ENCODE measurements around the gene EHBP1L1. TPM values are rescaled to one million over a fixed set of nuclear protein-coding genes. Genes with fewer than 3 reads are reported as not detected.

EHBP1L1 gene
- total and polyA plus RNA-seq, 2 donors (not counting 1 experiment from before 2014, with no cell fraction given) = 12.8 to 53.5 TPM

- Histone ChIP-seq H3K4me1 (ENCODE audit: control insufficient read depth, extremely low read depth, insufficient read depth, low read length) (peaks cover 27% of the 10 kb centered on the region), H3K36me3 (ENCODE audit: control insufficient read depth, insufficient read depth, low read length) (peaks cover 24% of the 10 kb centered on the region), H3K9me3 (ENCODE audit: control insufficient read depth, insufficient read depth, low read depth, low read length) (no peaks in the 10 kb centered on the region), H3K27me3 (ENCODE audit: control insufficient read depth, insufficient read depth, low read length) (no peaks in the 10 kb centered on the region), H3K9ac (ENCODE audit: insufficient read depth, low read length) (no peak overlapping the region), H4K20me1 (ENCODE audit: control insufficient read depth, extremely low read depth, insufficient read depth, low read length) (no peaks in the 10 kb centered on the region), H3K27ac (ENCODE audit: insufficient read depth, low read length) (no peak overlapping the region), H3K79me2 (ENCODE audit: control insufficient read depth, insufficient read depth, low read length) (peaks cover 12% of the 10 kb centered on the region), H3K4me3 (replicated peaks in 1 of 4; ENCODE audit: control extremely low read depth in 1 of 4, insufficient read depth in 1 of 4, low read depth in 3 of 4, low read length in 4 of 4) (no peak overlapping the region), H3K4me2 (ENCODE audit: extremely low read depth, insufficient read depth, low read length) (no peak overlapping the region), H2AFZ (ENCODE audit: low read length) (no peak overlapping the region)
- DNase-seq (ENCODE audit: low read depth in 2 of 2) = no peak
- TF ChIP-seq CTCF (conservative IDR thresholded peaks at IDR 0.05 in 1 of 2, IDR thresholded peaks at IDR 0.05 in 1 of 2; ENCODE audit: low read depth in 1 of 2, low read length in 2 of 2) (no peak), EZH2 (IDR thresholded peaks at IDR 0.05; ENCODE audit: low read length, missing control alignments) (no peak)
Observed at GRCh38 chr11:65578667-65579066, 2.8 kb downstream of the EHBP1L1 start.

- Histone ChIP-seq H3K36me3 (ENCODE audit: control insufficient read depth, insufficient read depth, low read length) (peaks cover 26% of the 10 kb centered on the region), H3K79me2 (ENCODE audit: control insufficient read depth, insufficient read depth, low read length) (peaks cover 12% of the 10 kb centered on the region), H3K9me3 (ENCODE audit: control insufficient read depth, insufficient read depth, low read depth, low read length) (no peaks in the 10 kb centered on the region), H3K4me3 (replicated peaks in 1 of 4; ENCODE audit: control extremely low read depth in 1 of 4, insufficient read depth in 1 of 4, low read depth in 3 of 4, low read length in 4 of 4) (no peak overlapping the region), H3K9ac (ENCODE audit: insufficient read depth, low read length) (no peak overlapping the region), H2AFZ (ENCODE audit: low read length) (no peak overlapping the region), H4K20me1 (ENCODE audit: control insufficient read depth, extremely low read depth, insufficient read depth, low read length) (no peaks in the 10 kb centered on the region), H3K4me2 (ENCODE audit: extremely low read depth, insufficient read depth, low read length) (no peak overlapping the region), H3K4me1 (ENCODE audit: control insufficient read depth, extremely low read depth, insufficient read depth, low read length) (peaks cover 24% of the 10 kb centered on the region), H3K27ac (ENCODE audit: insufficient read depth, low read length) (no peak overlapping the region), H3K27me3 (ENCODE audit: control insufficient read depth, insufficient read depth, low read length) (no peaks in the 10 kb centered on the region)
- no peak for TF ChIP-seq EZH2 (IDR thresholded peaks at IDR 0.05; ENCODE audit: low read length, missing control alignments)
- TF ChIP-seq CTCF (conservative IDR thresholded peaks at IDR 0.05 in 1 of 2, IDR thresholded peaks at IDR 0.05 in 1 of 2; ENCODE audit: low read depth in 1 of 2, low read length in 2 of 2) = no peak
- no peak for DNase-seq (ENCODE audit: low read depth in 2 of 2)
Observed at GRCh38 chr11:65579291-65579690, 3.4 kb downstream of the EHBP1L1 start.

DNA sequence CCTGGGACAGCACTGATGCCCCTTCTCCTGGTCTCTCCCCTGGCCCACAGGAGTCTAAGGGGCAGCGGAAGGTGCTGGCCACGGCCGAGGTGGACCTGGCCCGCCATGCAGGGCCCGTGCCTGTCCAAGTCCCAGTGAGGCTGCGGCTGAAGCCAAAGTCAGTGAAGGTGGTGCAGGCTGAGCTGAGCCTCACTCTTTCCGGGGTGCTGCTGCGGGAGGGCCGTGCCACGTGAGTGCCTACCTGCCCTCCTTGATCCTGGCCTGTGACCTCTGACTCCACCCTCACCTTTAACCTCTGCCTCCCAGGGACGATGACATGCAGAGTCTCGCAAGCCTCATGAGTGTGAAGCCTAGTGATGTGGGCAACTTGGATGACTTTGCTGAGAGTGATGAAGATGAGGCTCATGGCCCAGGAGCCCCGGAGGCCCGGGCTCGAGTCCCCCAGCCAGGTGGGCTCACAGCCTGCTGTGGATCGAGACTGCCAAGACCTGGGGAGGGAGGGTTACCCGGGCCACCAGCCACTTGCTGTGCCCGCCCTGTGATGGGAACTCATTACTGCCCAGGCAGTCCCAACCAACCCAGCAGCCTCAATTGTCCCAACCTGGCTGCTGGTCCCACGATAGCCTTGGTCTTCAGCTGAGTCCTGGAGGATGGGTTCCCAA, 4.3 kb downstream of the EHBP1L1 start:
- DNase-seq (ENCODE audit: low read depth in 2 of 2) = no peak
- no peaks in the 10 kb centered on the region for H4K20me1 ChIP-seq (ENCODE audit: control insufficient read depth, extremely low read depth, insufficient read depth, low read length)
- H3K4me2 ChIP-seq (ENCODE audit: extremely low read depth, insufficient read depth, low read length) = no peak overlapping the region
- peaks cover 12% of the 10 kb centered on the region for H3K79me2 ChIP-seq (ENCODE audit: control insufficient read depth, insufficient read depth, low read length)
- no peak overlapping the region for H2AFZ ChIP-seq (ENCODE audit: low read length)
- no peaks in the 10 kb centered on the region for H3K9me3 ChIP-seq (ENCODE audit: control insufficient read depth, insufficient read depth, low read depth, low read length)
- H3K4me1 ChIP-seq (ENCODE audit: control insufficient read depth, extremely low read depth, insufficient read depth, low read length) = peaks cover 20% of the 10 kb centered on the region
- peaks cover 27% of the 10 kb centered on the region for H3K36me3 ChIP-seq (ENCODE audit: control insufficient read depth, insufficient read depth, low read length)
- H3K4me3 ChIP-seq (replicated peaks in 1 of 4; ENCODE audit: control extremely low read depth in 1 of 4, insufficient read depth in 1 of 4, low read depth in 3 of 4, low read length in 4 of 4) = no peak overlapping the region
- no peaks in the 10 kb centered on the region for H3K27me3 ChIP-seq (ENCODE audit: control insufficient read depth, insufficient read depth, low read length)
- no peak overlapping the region for H3K9ac ChIP-seq (ENCODE audit: insufficient read depth, low read length)
- TF ChIP-seq EZH2 (IDR thresholded peaks at IDR 0.05; ENCODE audit: low read length, missing control alignments) (no peak), CTCF (conservative IDR thresholded peaks at IDR 0.05 in 1 of 2, IDR thresholded peaks at IDR 0.05 in 1 of 2; ENCODE audit: low read depth in 1 of 2, low read length in 2 of 2) (no peak)
- H3K27ac ChIP-seq (ENCODE audit: insufficient read depth, low read length) = no peak overlapping the region

Measured in fibroblast of lung (primary cell).